GM12878 (cell line): ENCODE data around the gene DPPA2. TPM values are rescaled to one million over a fixed set of nuclear protein-coding genes. Genes with fewer than 3 reads are reported as not detected.

Experiments
- ATAC-seq: fragments of 200-7000 bp; cut with Tn5 transposase; 3 replicates; pipeline ENCODE4 v1.9.1; 2020; ENCODE audit warnings: mild to moderate bottlenecking, moderate library complexity
- BruUV-seq: library from RNA; stranded (reverse); fragments of 400-500 nt; replicated peaks from 2 replicates; lab custom pipeline; 2021; lab: Mats Ljungman, UMichigan
- CTCF ChIA-PET: fragments of 300-600 bp; sonication (Branson Sonifier 250); formaldehyde crosslinking; extraction: SDS; loops from one replicate; lab custom pipeline; 2021; ENCODE audit warnings: inconsistent platforms; lab: Yijun Ruan, JAX
- POLR2A ChIA-PET: fragments of 350-600 bp; formaldehyde crosslinking; extraction: SDS; loops from one replicate; lab custom pipeline; 2021; ENCODE audit warnings: inconsistent platforms; lab: Charles Lee
- RAD21 ChIA-PET: fragments of 300-600 bp; sonication (Branson Sonifier 250); formaldehyde crosslinking; loops from one replicate; lab custom pipeline; 2023; ENCODE audit warnings: antibody characterized with exemption; ENCODE audit not compliant: unreplicated experiment; lab: Charles Lee
- SMC1A ChIA-PET: fragments of 300-600 bp; sonication (Branson Sonifier 250); formaldehyde crosslinking; loops from one replicate; lab custom pipeline; 2023; ENCODE audit not compliant: unreplicated experiment, uncharacterized antibody; lab: Charles Lee
- DNase-seq: peaks from one replicate; pipeline ENCODE4 v3.0.0-alpha.2; 2011; ENCODE audit warnings: low read depth, low spot score
- FAIRE-seq: peaks from 3 replicates; lab custom pipeline; 2011; peaks lifted over from hg19 to GRCh38; lab: Jason Lieb, UNC
- H2AFZ ChIP-seq: 2 replicates; pipeline ENCODE4 v1.6.0; 2011; ENCODE audit warnings: low read depth, low read length, control low read depth; ENCODE audit not compliant: control insufficient read depth
- H3K27ac ChIP-seq: 2 replicates; pipeline ENCODE4 v1.5.1; 2011; ENCODE audit warnings: control low read depth; ENCODE audit not compliant: control insufficient read depth, insufficient read depth
- H3K27me3 ChIP-seq, 2 experiments: replicated peaks in 1 of 2; 2 replicates each; pipeline versions ENCODE4 v1.6.0 to v1.6.1; 2011; ENCODE audit warnings: low read length in 1 of 2; ENCODE audit not compliant: control insufficient read depth in 2 of 2, insufficient read depth in 2 of 2
- H3K36me3 ChIP-seq, 2 experiments: 2 replicates each; pipeline ENCODE4 v1.5.1; 2011; ENCODE audit warnings: low read length in 1 of 2; ENCODE audit not compliant: control insufficient read depth in 2 of 2, insufficient read depth in 2 of 2
- H3K4me1 ChIP-seq: 2 replicates; pipeline ENCODE4 v1.6.1; 2011; ENCODE audit warnings: mild to moderate bottlenecking, low read length, moderate library complexity, mixed read lengths; ENCODE audit not compliant: control insufficient read depth, insufficient read depth
- H3K4me2 ChIP-seq: 2 replicates; pipeline ENCODE4 v1.6.0; 2011; ENCODE audit warnings: control low read depth; ENCODE audit not compliant: control insufficient read depth, insufficient read depth
- H3K4me3 ChIP-seq: fragments of 200-600 bp; sonication (generic); 2 replicates; pipeline ENCODE4 v1.5.1; 2016
- H3K79me2 ChIP-seq: 2 replicates; pipeline ENCODE4 v1.6.0; 2011; ENCODE audit warnings: low read length; ENCODE audit not compliant: control insufficient read depth, insufficient read depth
- H3K9ac ChIP-seq: 2 replicates; pipeline ENCODE4 v1.8.0; 2011; ENCODE audit warnings: low read length, control low read depth, mixed read lengths; ENCODE audit not compliant: control insufficient read depth, insufficient read depth
- H3K9me3 ChIP-seq: replicated peaks from 3 replicates; pipeline ENCODE4 v1.5.1; 2011; ENCODE audit warnings: mild to moderate bottlenecking, low read length; ENCODE audit not compliant: control insufficient read depth, insufficient read depth
- H4K20me1 ChIP-seq: 2 replicates; pipeline ENCODE4 v1.6.0; 2011; ENCODE audit not compliant: control insufficient read depth, insufficient read depth
- BMI1 ChIP-seq: fragments of 450-650 bp; IDR thresholded peaks from 2 replicates; pipeline ENCODE4 v1.6.1; 2016; ENCODE audit warnings: mild to moderate bottlenecking, moderate library complexity, borderline replicate concordance
- CBFB ChIP-seq: IDR thresholded peaks from 2 replicates; pipeline ENCODE4 v1.6.1; 2016; ENCODE audit warnings: antibody characterized with exemption, low read depth
- CHD2 ChIP-seq: IDR thresholded peaks from 2 replicates; pipeline ENCODE4 v1.6.1; 2011; ENCODE audit warnings: low read depth, low read length, improper control_type of control experiment, borderline replicate concordance
- ETV6 ChIP-seq, 2 experiments: fragments of 450-650 bp in 1 of 2; IDR thresholded peaks in 1 of 2; conservative IDR thresholded peaks in 1 of 2; 2 replicates each; pipeline ENCODE4 v1.6.1; 2014; ENCODE audit warnings: antibody characterized with exemption in 1 of 2, borderline replicate concordance in 1 of 2, low read depth in 1 of 2, mild to moderate bottlenecking in 1 of 2, moderate library complexity in 1 of 2
- EZH2 ChIP-seq: IDR thresholded peaks from 2 replicates; pipeline ENCODE4 v1.6.1; 2012; ENCODE audit warnings: low read depth, mild to moderate bottlenecking, control low read depth, inconsistent platforms, low read length, borderline replicate concordance; ENCODE audit not compliant: control insufficient read depth
- GATAD2B ChIP-seq: fragments of 450-650 bp; conservative IDR thresholded peaks from 2 replicates; pipeline ENCODE4 v1.6.1; 2017; ENCODE audit warnings: low read depth, mild to moderate bottlenecking, moderate library complexity
- KLF5 ChIP-seq: fragments of 450-650 bp; IDR thresholded peaks from 2 replicates; pipeline ENCODE4 v1.6.1; 2014; ENCODE audit warnings: mild to moderate bottlenecking; ENCODE audit not compliant: partially characterized antibody
- MYB ChIP-seq: fragments of 150-350 bp; IDR thresholded peaks from 2 replicates; pipeline ENCODE4 v1.6.1; 2014; ENCODE audit warnings: mild to moderate bottlenecking, low read depth, low read length, borderline replicate concordance
- RAD21 ChIP-seq: IDR thresholded peaks from 2 replicates; pipeline ENCODE4 v1.6.1; 2011; ENCODE audit warnings: mild to moderate bottlenecking, low read depth, low read length, moderate library complexity; ENCODE audit not compliant: insufficient read depth
- RB1 ChIP-seq: fragments of 450-650 bp; formaldehyde crosslinking; IDR thresholded peaks from 2 replicates; pipeline ENCODE4 v1.6.1; 2017; ENCODE audit warnings: mild to moderate bottlenecking, borderline replicate concordance
- SMAD5 ChIP-seq: IDR thresholded peaks from 2 replicates; pipeline ENCODE4 v1.6.1; 2016; ENCODE audit warnings: antibody characterized with exemption, low read depth
- SPI1 ChIP-seq: IDR thresholded peaks from 2 replicates; pipeline ENCODE4 v1.6.1; 2011; ENCODE audit warnings: low read depth, mild to moderate bottlenecking, low read length, moderate library complexity, borderline replicate concordance; ENCODE audit not compliant: insufficient read depth
- STAT3 ChIP-seq: IDR thresholded peaks from 2 replicates; pipeline ENCODE4 v1.6.1; 2011; ENCODE audit warnings: low read depth, low read length, improper control_type of control experiment
- SUPT20H ChIP-seq: IDR thresholded peaks from 2 replicates; pipeline ENCODE4 v1.6.1; 2011; ENCODE audit warnings: low read depth, mild to moderate bottlenecking, low read length, moderate library complexity, borderline replicate concordance; ENCODE audit not compliant: control insufficient read depth
- WRNIP1 ChIP-seq: IDR thresholded peaks from 2 replicates; pipeline ENCODE4 v1.6.1; 2011; ENCODE audit warnings: low read depth, low read length, improper control_type of control experiment, borderline replicate concordance
- in situ Hi-C: fragments of 300-500 bp; cut with MboI; formaldehyde crosslinking; loops from 9 replicates; pipeline ENCODE4 v1.14.3; 2018; ENCODE audit warnings: mixed read lengths
- intact Hi-C: fragments of 100-400 bp; cut with micrococcal nuclease; formaldehyde crosslinking; loops from one replicate; pipeline ENCODE4 v1.14.2; 2022; ENCODE audit not compliant: unreplicated experiment
- polyA plus RNA-seq, 11 experiments: library from polyadenylated mRNA; depleted of rRNA in 4 of 11; unstranded in 6 of 11; stranded (reverse) in 5 of 11; fragments of >200 nt; fragmentation: Nextera tagmentation in 4 of 11; fragmentation: Illumina TruSeq in 1 of 11; extraction: Ambion mirVana in 4 of 11; extraction: Trizol in 1 of 11; gene quantifications; 1 replicate in 1 of 11; 2 replicates in 10 of 11; pipeline versions ENCODE4 v1.2.1 to v1.2.3, GENCODE V29; 2011 to 2016; ENCODE audit warnings: inconsistent platforms in 2 of 11, missing spikeins in 2 of 11, low read depth in 1 of 11
- total RNA-seq, 4 experiments: library from RNA; depleted of rRNA in 3 of 4; stranded (reverse); fragments of >200 nt in 3 of 4; fragmentation: Illumina TruSeq in 1 of 4; extraction: Trizol in 1 of 4; gene quantifications; 2 replicates each; pipeline versions ENCODE4 v1.2.1 to v1.2.3, GENCODE V29; 2013 to 2021
- TF ChIP-seq, protein P1 (sequence below): IDR thresholded peaks from 2 replicates; pipeline ENCODE4 v1.6.1; 2012; ENCODE audit warnings: low read depth, low read length, improper control_type of control experiment
- TF ChIP-seq, protein P2 (sequence below): fragments of 450-650 bp; formaldehyde crosslinking; IDR thresholded peaks from 2 replicates; pipeline ENCODE4 v1.4.0; 2020; ENCODE audit warnings: mild to moderate bottlenecking, moderate library complexity

DPPA2 gene
- total and polyA plus RNA-seq, 10 of the 15 experiments (the other 5 are each of a cell fraction or from before 2014, with no cell fraction given) = not detected

GRCh38 chr3:109363634-109364033, 47.3 kb upstream of the DPPA2 start:
- Histone ChIP-seq H3K79me2 (no peaks in the 10 kb centered on the region), H3K4me3 (no peak overlapping the region), H3K36me3 (no peaks in the 10 kb centered on the region), H2AFZ (no peak overlapping the region), H3K9ac (no peak overlapping the region), H4K20me1 (no peaks in the 10 kb centered on the region), H3K27ac (no peak overlapping the region), H3K27me3 (no peaks in the 10 kb centered on the region), H3K4me2 (no peak overlapping the region), H3K9me3 (no peaks in the 10 kb centered on the region), H3K4me1 (no peaks in the 10 kb centered on the region)
- ChIA-PET RAD21 (no interaction called here), SMC1A (interaction anchor here (1.2 kb wide), 1 partner anchor 11 kb away, joined by 3 read pairs; no protein-coding TSS in a partner anchor), POLR2A (no interaction called here), CTCF (no interaction called here)
- in situ Hi-C loops (no loop called here), intact Hi-C loops (no loop called here)
- ATAC-seq (no peak), FAIRE-seq (no peak), DNase-seq (no peak)
- TF ChIP-seq GATAD2B (no peak), SMAD5 (no peak), SUPT20H (no peak), CHD2 (no peak), BMI1 (no peak), RAD21 (no peak), EZH2 (no peak), WRNIP1 (no peak), CBFB (no peak), MYB (no peak), ETV6 (conservative IDR thresholded peaks at IDR 0.05 in 1 of 2, IDR thresholded peaks at IDR 0.05 in 1 of 2; ENCODE audit: borderline replicate concordance in 1 of 2, low read depth in 1 of 2) (no peak), KLF5 (no peak), RB1 (no peak), STAT3 (no peak), SPI1 (no peak)
- TF ChIP-seq, protein P1, sequence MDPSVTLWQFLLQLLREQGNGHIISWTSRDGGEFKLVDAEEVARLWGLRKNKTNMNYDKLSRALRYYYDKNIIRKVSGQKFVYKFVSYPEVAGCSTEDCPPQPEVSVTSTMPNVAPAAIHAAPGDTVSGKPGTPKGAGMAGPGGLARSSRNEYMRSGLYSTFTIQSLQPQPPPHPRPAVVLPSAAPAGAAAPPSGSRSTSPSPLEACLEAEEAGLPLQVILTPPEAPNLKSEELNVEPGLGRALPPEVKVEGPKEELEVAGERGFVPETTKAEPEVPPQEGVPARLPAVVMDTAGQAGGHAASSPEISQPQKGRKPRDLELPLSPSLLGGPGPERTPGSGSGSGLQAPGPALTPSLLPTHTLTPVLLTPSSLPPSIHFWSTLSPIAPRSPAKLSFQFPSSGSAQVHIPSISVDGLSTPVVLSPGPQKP = no peak
- TF ChIP-seq, protein P2, sequence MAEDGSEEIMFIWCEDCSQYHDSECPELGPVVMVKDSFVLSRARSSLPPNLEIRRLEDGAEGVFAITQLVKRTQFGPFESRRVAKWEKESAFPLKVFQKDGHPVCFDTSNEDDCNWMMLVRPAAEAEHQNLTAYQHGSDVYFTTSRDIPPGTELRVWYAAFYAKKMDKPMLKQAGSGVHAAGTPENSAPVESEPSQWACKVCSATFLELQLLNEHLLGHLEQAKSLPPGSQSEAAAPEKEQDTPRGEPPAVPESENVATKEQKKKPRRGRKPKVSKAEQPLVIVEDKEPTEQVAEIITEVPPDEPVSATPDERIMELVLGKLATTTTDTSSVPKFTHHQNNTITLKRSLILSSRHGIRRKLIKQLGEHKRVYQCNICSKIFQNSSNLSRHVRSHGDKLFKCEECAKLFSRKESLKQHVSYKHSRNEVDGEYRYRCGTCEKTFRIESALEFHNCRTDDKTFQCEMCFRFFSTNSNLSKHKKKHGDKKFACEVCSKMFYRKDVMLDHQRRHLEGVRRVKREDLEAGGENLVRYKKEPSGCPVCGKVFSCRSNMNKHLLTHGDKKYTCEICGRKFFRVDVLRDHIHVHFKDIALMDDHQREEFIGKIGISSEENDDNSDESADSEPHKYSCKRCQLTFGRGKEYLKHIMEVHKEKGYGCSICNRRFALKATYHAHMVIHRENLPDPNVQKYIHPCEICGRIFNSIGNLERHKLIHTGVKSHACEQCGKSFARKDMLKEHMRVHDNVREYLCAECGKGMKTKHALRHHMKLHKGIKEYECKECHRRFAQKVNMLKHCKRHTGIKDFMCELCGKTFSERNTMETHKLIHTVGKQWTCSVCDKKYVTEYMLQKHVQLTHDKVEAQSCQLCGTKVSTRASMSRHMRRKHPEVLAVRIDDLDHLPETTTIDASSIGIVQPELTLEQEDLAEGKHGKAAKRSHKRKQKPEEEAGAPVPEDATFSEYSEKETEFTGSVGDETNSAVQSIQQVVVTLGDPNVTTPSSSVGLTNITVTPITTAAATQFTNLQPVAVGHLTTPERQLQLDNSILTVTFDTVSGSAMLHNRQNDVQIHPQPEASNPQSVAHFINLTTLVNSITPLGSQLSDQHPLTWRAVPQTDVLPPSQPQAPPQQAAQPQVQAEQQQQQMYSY (CRISPR knock-in tag) = no peak
- no TSS peak for BruUV-seq
